Measurements from ENCODE around the gene B4GALT4.

The B4GALT4 gene

GRCh38 chr3:119220970-119221667, 19.6 kb downstream of the B4GALT4 start:
- peaks cover 7% of the 10 kb centered on the region for H3K36me3 ChIP-seq (ENCODE audit: control insufficient read depth, insufficient read depth, low read length)
- no peak overlapping the region for H3K4me3 ChIP-seq (replicated peaks; ENCODE audit: low read depth, low read length)
- no peak for DNase-seq (ENCODE audit: extremely low read depth, insufficient read length)
- no peaks in the 10 kb centered on the region for H3K27me3 ChIP-seq (replicated peaks; ENCODE audit: control insufficient read depth, insufficient read depth, low read length)
- TF ChIP-seq, protein P1, sequence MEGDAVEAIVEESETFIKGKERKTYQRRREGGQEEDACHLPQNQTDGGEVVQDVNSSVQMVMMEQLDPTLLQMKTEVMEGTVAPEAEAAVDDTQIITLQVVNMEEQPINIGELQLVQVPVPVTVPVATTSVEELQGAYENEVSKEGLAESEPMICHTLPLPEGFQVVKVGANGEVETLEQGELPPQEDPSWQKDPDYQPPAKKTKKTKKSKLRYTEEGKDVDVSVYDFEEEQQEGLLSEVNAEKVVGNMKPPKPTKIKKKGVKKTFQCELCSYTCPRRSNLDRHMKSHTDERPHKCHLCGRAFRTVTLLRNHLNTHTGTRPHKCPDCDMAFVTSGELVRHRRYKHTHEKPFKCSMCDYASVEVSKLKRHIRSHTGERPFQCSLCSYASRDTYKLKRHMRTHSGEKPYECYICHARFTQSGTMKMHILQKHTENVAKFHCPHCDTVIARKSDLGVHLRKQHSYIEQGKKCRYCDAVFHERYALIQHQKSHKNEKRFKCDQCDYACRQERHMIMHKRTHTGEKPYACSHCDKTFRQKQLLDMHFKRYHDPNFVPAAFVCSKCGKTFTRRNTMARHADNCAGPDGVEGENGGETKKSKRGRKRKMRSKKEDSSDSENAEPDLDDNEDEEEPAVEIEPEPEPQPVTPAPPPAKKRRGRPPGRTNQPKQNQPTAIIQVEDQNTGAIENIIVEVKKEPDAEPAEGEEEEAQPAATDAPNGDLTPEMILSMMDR (IDR thresholded peaks at IDR 0.05; ENCODE audit: insufficient read depth, low read length, poor library complexity, severe bottlenecking) = no peak

DNA sequence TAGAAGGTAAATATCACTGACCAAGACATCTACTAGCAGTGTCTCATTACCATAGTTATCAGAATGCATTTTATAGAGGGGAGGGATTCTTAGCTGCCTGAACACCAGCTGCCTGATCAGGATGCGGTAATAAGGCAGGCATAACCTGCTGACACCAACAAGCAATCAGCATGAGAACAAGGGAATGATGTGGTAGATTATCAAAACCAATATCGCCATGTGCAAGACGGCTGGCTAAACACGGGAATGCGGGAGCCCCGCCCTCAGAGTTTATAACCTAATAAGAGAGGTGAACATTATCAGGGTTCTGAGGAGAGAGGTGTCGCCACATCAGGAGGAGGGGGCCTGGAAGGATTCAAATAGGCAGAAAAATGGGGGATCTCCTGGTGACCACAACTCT, 20.5 kb downstream of the B4GALT4 start:
- TF ChIP-seq, protein P1 (IDR thresholded peaks at IDR 0.05; ENCODE audit: insufficient read depth, low read length, poor library complexity, severe bottlenecking) = no peak
- no peaks in the 10 kb centered on the region for H3K27me3 ChIP-seq (replicated peaks; ENCODE audit: control insufficient read depth, insufficient read depth, low read length)
- no peak overlapping the region for H3K4me3 ChIP-seq (replicated peaks; ENCODE audit: low read depth, low read length)
- peaks cover 7% of the 10 kb centered on the region for H3K36me3 ChIP-seq (ENCODE audit: control insufficient read depth, insufficient read depth, low read length)
- no peak for DNase-seq (ENCODE audit: extremely low read depth, insufficient read length)

- DNase-seq (ENCODE audit: extremely low read depth, insufficient read length) = no peak
- TF ChIP-seq, protein P1 (IDR thresholded peaks at IDR 0.05; ENCODE audit: insufficient read depth, low read length, poor library complexity, severe bottlenecking) = no peak
- H3K4me3 ChIP-seq (replicated peaks; ENCODE audit: low read depth, low read length) = no peak overlapping the region
- peaks cover 7% of the 10 kb centered on the region for H3K36me3 ChIP-seq (ENCODE audit: control insufficient read depth, insufficient read depth, low read length)
- H3K27me3 ChIP-seq (replicated peaks; ENCODE audit: control insufficient read depth, insufficient read depth, low read length) = no peaks in the 10 kb centered on the region
Observed at GRCh38 chr3:119219069-119219468, 21.6 kb downstream of the B4GALT4 start.

- Histone ChIP-seq H3K36me3 (ENCODE audit: control insufficient read depth, insufficient read depth, low read length) (peaks cover 4% of the 10 kb centered on the region), H3K27me3 (replicated peaks; ENCODE audit: control insufficient read depth, insufficient read depth, low read length) (no peaks in the 10 kb centered on the region), H3K4me3 (replicated peaks; ENCODE audit: low read depth, low read length) (no peak overlapping the region)
- TF ChIP-seq, protein P1 (IDR thresholded peaks at IDR 0.05; ENCODE audit: insufficient read depth, low read length, poor library complexity, severe bottlenecking) = no peak
- DNase-seq (ENCODE audit: extremely low read depth, insufficient read length) = no peak
Observed at GRCh38 chr3:119211803-119212202, 28.9 kb downstream of the B4GALT4 start.

- TF ChIP-seq, protein P1 (IDR thresholded peaks at IDR 0.05; ENCODE audit: insufficient read depth, low read length, poor library complexity, severe bottlenecking) = no peak
- DNase-seq (ENCODE audit: extremely low read depth, insufficient read length) = no peak
- Histone ChIP-seq H3K4me3 (replicated peaks; ENCODE audit: low read depth, low read length) (no peak overlapping the region), H3K27me3 (replicated peaks; ENCODE audit: control insufficient read depth, insufficient read depth, low read length) (no peaks in the 10 kb centered on the region), H3K36me3 (ENCODE audit: control insufficient read depth, insufficient read depth, low read length) (peaks cover 4% of the 10 kb centered on the region)
Observed at GRCh38 chr3:119211193-119211592, 29.5 kb downstream of the B4GALT4 start.

GRCh38 chr3:119207512-119207875, 33.2 kb downstream of the B4GALT4 start:
- TF ChIP-seq, protein P1 (IDR thresholded peaks at IDR 0.05; ENCODE audit: insufficient read depth, low read length, poor library complexity, severe bottlenecking) = no peak
- H3K36me3 ChIP-seq (ENCODE audit: control insufficient read depth, insufficient read depth, low read length) = peaks cover 2% of the 10 kb centered on the region

More at GRCh38 chr3:119207512-119207875, 33.2 kb downstream of the B4GALT4 start:
- no peaks in the 10 kb centered on the region for H3K27me3 ChIP-seq (replicated peaks; ENCODE audit: control insufficient read depth, insufficient read depth, low read length)
- no peak for DNase-seq (ENCODE audit: extremely low read depth, insufficient read length)
- H3K4me3 ChIP-seq (replicated peaks; ENCODE audit: low read depth, low read length) = no peak overlapping the region
